HCT116 (cell line): ENCODE results near the gene CHMP4B. TPM values are rescaled to one million over a fixed set of nuclear protein-coding genes. Genes with fewer than 3 reads are reported as not detected.

Experiments used
- total RNA-seq: library from RNA; stranded (reverse); gene quantifications from one replicate; pipeline ENCODE4 v1.2.1, GENCODE V29; 2021; ENCODE audit not compliant: unreplicated experiment

CHMP4B gene
- total RNA-seq, 1 experiment from 2014 or later: 56.9 TPM

Other genes starting within 250 kb of the CHMP4B start
- gene C20orf144, start 149.0 kb upstream of the CHMP4B start, total RNA-seq: 0.37 TPM
- 0.22 TPM for gene ACTL10, start 144.4 kb upstream of the CHMP4B start, total RNA-seq
- gene NECAB3, start 136.9 kb upstream of the CHMP4B start, total RNA-seq: 48.1 TPM
- 30.9 TPM for gene E2F1, start 125.0 kb upstream of the CHMP4B start, total RNA-seq
- 9.6 TPM for gene PXMP4, start 91.0 kb upstream of the CHMP4B start, total RNA-seq
- 4.9 TPM for gene ZNF341, start 79.4 kb upstream of the CHMP4B start, total RNA-seq
- gene RALY, start 182.6 kb downstream of the CHMP4B start, total RNA-seq: 119 TPM